Calu3 (cell line): ENCODE data around the gene MED10. TPM values are rescaled to one million over a fixed set of nuclear protein-coding genes. Genes with fewer than 3 reads are reported as not detected.

Experiments used
- BruUV-seq: library from RNA; stranded (reverse); fragments of 400-500 nt; replicated peaks from 2 replicates; lab custom pipeline; 2021; lab: Mats Ljungman, UMichigan
- CTCF ChIA-PET: fragments of 300-600 bp; sonication (Branson Sonifier 250); formaldehyde crosslinking; loops from one replicate; lab custom pipeline; 2022; ENCODE audit warnings: antibody characterized with exemption; lab: Charles Lee
- DNase-seq: peaks from one replicate; pipeline ENCODE4 v3.0.0; 2022
- H3K27ac Mint-ChIP-seq: one replicate; pipeline ENCODE4 v1.8.0; 2022; ENCODE audit warnings: mixed read lengths; ENCODE audit not compliant: unreplicated experiment
- H3K27me3 Mint-ChIP-seq: one replicate; pipeline ENCODE4 v1.8.0; 2022; ENCODE audit warnings: mixed read lengths; ENCODE audit not compliant: unreplicated experiment
- H3K36me3 Mint-ChIP-seq: one replicate; pipeline ENCODE4 v1.8.0; 2022; ENCODE audit warnings: mild to moderate bottlenecking, moderate library complexity, mixed read lengths; ENCODE audit not compliant: insufficient read depth, unreplicated experiment
- H3K4me1 Mint-ChIP-seq: one replicate; pipeline ENCODE4 v1.8.0; 2022; ENCODE audit warnings: mild to moderate bottlenecking, low read depth, mixed read lengths; ENCODE audit not compliant: unreplicated experiment
- H3K4me3 Mint-ChIP-seq: one replicate; pipeline ENCODE4 v1.8.0; 2022; ENCODE audit warnings: mild to moderate bottlenecking, low read depth, moderate library complexity, mixed read lengths; ENCODE audit not compliant: unreplicated experiment
- H3K9me3 Mint-ChIP-seq: one replicate; pipeline ENCODE4 v1.8.0; 2022; ENCODE audit warnings: low read depth, mixed read lengths; ENCODE audit not compliant: unreplicated experiment
- CTCF ChIP-seq: fragments of 200-600 bp; IDR thresholded peaks from one replicate; pipeline ENCODE4 v1.8.0; 2022; ENCODE audit warnings: antibody characterized with exemption; ENCODE audit not compliant: unreplicated experiment
- intact Hi-C: fragments of 100-400 bp; cut with micrococcal nuclease; formaldehyde crosslinking; loops from one replicate; pipeline ENCODE4 v1.10.0; 2022; ENCODE audit not compliant: unreplicated experiment
- total RNA-seq: library from RNA; stranded (reverse); gene quantifications from 2 replicates; pipeline ENCODE4 v1.2.3, GENCODE V29; 2022

Gene MED10
- total RNA-seq, 1 experiment from 2014 or later: 39.9 TPM

GRCh38 chr5:6408260-6408596 is 29.9 kb upstream of the MED10 start:
- no peak overlapping the region for H3K4me3 Mint-ChIP-seq
- H3K9me3 Mint-ChIP-seq: peaks cover 3% of the 10 kb centered on the region
- intact Hi-C loops: no loop called here
- no peaks in the 10 kb centered on the region for H3K36me3 Mint-ChIP-seq
- CTCF ChIA-PET: no interaction called here
- no peak for DNase-seq
- H3K4me1 Mint-ChIP-seq: no peaks in the 10 kb centered on the region
- BruUV-seq: no TSS peak
- H3K27ac Mint-ChIP-seq: no peak overlapping the region
- no peak for TF ChIP-seq CTCF
- H3K27me3 Mint-ChIP-seq: peaks cover 25% of the 10 kb centered on the region

GRCh38 chr5:6407558-6408259 is 29.4 kb upstream of the MED10 start:
- no peak for TF ChIP-seq CTCF
- CTCF ChIA-PET: no interaction called here
- intact Hi-C loops: no loop called here
- Mint-ChIP-seq H3K4me1 (no peaks in the 10 kb centered on the region), H3K27ac (no peak overlapping the region), H3K4me3 (no peak overlapping the region), H3K9me3 (peaks cover 3% of the 10 kb centered on the region), H3K36me3 (no peaks in the 10 kb centered on the region), H3K27me3 (peaks cover 31% of the 10 kb centered on the region)
- DNase-seq: no peak
- no TSS peak for BruUV-seq

GRCh38 chr5:6405591-6405990 is 27.2 kb upstream of the MED10 start:
- no TSS peak for BruUV-seq
- H3K36me3 Mint-ChIP-seq: no peaks in the 10 kb centered on the region
- DNase-seq: no peak

GRCh38 chr5:6404129-6404528 is 25.8 kb upstream of the MED10 start:
- no TSS peak for BruUV-seq
- intact Hi-C loops: no loop called here

More at GRCh38 chr5:6405591-6405990, 27.2 kb upstream of the MED10 start:
- intact Hi-C loops: no loop called here
- CTCF ChIA-PET: no interaction called here
- Mint-ChIP-seq H3K27ac (no peak overlapping the region), H3K27me3 (peaks cover 52% of the 10 kb centered on the region), H3K4me3 (no peak overlapping the region), H3K4me1 (no peaks in the 10 kb centered on the region), H3K9me3 (peaks cover 3% of the 10 kb centered on the region)
- no peak for TF ChIP-seq CTCF

More at GRCh38 chr5:6404129-6404528, 25.8 kb upstream of the MED10 start:
- CTCF ChIA-PET: no interaction called here
- no peak for TF ChIP-seq CTCF
- no peak for DNase-seq
- peaks cover 1% of the 10 kb centered on the region for H3K9me3 Mint-ChIP-seq
- no peak overlapping the region for H3K4me3 Mint-ChIP-seq
- peaks cover 59% of the 10 kb centered on the region for H3K27me3 Mint-ChIP-seq
- H3K4me1 Mint-ChIP-seq: no peaks in the 10 kb centered on the region
- no peaks in the 10 kb centered on the region for H3K36me3 Mint-ChIP-seq
- no peak overlapping the region for H3K27ac Mint-ChIP-seq
